Measurements from ENCODE around the gene PIK3R3. TPM values are rescaled to one million over a fixed set of nuclear protein-coding genes. Genes with fewer than 3 reads are reported as not detected.

Gene PIK3R3
- total RNA-seq, 3 donors from 2014 or later: 17.9 to 80.3 (median 46.8) TPM

GRCh38 chr1:46160212-46160611 is 27.8 kb upstream of the PIK3R3 start:
- Histone ChIP-seq H3K36me3 (no peaks in the 10 kb centered on the region), H3K4me1 (no peaks in the 10 kb centered on the region), H3K4me3 (no peak overlapping the region), H3K9me3 (no peaks in the 10 kb centered on the region), H3K27ac (no peak overlapping the region), H3K27me3 (no peaks in the 10 kb centered on the region)
- intact Hi-C loops (cut with DNase I; ENCODE audit: low total_unique reads): no loop called here
- TF ChIP-seq POLR2AphosphoS5 (IDR thresholded peaks at IDR 0.05) (no peak), POLR2A (IDR thresholded peaks at IDR 0.05) (no peak)
- TF ChIP-seq, protein P1, sequence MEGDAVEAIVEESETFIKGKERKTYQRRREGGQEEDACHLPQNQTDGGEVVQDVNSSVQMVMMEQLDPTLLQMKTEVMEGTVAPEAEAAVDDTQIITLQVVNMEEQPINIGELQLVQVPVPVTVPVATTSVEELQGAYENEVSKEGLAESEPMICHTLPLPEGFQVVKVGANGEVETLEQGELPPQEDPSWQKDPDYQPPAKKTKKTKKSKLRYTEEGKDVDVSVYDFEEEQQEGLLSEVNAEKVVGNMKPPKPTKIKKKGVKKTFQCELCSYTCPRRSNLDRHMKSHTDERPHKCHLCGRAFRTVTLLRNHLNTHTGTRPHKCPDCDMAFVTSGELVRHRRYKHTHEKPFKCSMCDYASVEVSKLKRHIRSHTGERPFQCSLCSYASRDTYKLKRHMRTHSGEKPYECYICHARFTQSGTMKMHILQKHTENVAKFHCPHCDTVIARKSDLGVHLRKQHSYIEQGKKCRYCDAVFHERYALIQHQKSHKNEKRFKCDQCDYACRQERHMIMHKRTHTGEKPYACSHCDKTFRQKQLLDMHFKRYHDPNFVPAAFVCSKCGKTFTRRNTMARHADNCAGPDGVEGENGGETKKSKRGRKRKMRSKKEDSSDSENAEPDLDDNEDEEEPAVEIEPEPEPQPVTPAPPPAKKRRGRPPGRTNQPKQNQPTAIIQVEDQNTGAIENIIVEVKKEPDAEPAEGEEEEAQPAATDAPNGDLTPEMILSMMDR (IDR thresholded peaks at IDR 0.05): no peak
- DNase-seq (ENCODE audit: low spot score in 2 of 2): no peak

- no peak overlapping the region for H3K27ac ChIP-seq
- no peaks in the 10 kb centered on the region for H3K9me3 ChIP-seq
- TF ChIP-seq, protein P1 (IDR thresholded peaks at IDR 0.05): no peak
- no peak for TF ChIP-seq POLR2AphosphoS5 (IDR thresholded peaks at IDR 0.05)
- TF ChIP-seq POLR2A (IDR thresholded peaks at IDR 0.05): no peak
- intact Hi-C loops (cut with DNase I; ENCODE audit: low total_unique reads): no loop called here
- H3K4me1 ChIP-seq: no peaks in the 10 kb centered on the region
- H3K4me3 ChIP-seq: no peak overlapping the region
- DNase-seq (ENCODE audit: low spot score in 2 of 2): no peak
- H3K36me3 ChIP-seq: no peaks in the 10 kb centered on the region
- no peaks in the 10 kb centered on the region for H3K27me3 ChIP-seq
These were observed 27.1 kb upstream of the PIK3R3 start for GRCh38 chr1:46159516-46159915.

- H3K36me3 ChIP-seq: no peaks in the 10 kb centered on the region
- TF ChIP-seq POLR2A (IDR thresholded peaks at IDR 0.05): no peak
- TF ChIP-seq, protein P1 (IDR thresholded peaks at IDR 0.05): no peak
- no peak for TF ChIP-seq POLR2AphosphoS5 (IDR thresholded peaks at IDR 0.05)
- no peaks in the 10 kb centered on the region for H3K27me3 ChIP-seq
- no peaks in the 10 kb centered on the region for H3K4me1 ChIP-seq
- no peak overlapping the region for H3K27ac ChIP-seq
- DNase-seq (ENCODE audit: low spot score in 2 of 2): no peak
- no peaks in the 10 kb centered on the region for H3K9me3 ChIP-seq
- intact Hi-C loops (cut with DNase I; ENCODE audit: low total_unique reads): no loop called here
- H3K4me3 ChIP-seq: no peak overlapping the region
These were observed 26.2 kb upstream of the PIK3R3 start for GRCh38 chr1:46158312-46159281.

DNA sequence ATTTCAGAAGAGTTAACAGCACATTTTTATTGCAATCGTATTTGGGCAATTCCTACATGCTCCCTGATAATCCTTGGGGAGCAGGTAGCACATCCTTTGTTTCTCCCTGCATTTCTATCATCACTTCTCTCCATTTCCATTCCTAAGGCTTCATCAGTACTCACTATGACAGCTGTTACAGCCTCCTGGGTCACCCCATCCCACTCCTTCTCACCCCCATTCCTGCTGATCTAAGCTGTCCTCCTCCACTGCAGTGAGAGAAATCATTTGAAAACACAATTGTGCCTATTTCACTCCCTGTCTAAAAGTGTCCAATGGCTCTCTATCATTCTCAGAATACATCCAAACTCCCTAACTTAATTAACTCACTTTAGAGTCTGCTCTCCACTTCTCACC is 25.5 kb upstream of the PIK3R3 start:
- H3K9me3 ChIP-seq: no peaks in the 10 kb centered on the region
- H3K4me1 ChIP-seq: no peaks in the 10 kb centered on the region
- H3K36me3 ChIP-seq: no peaks in the 10 kb centered on the region
- no peak overlapping the region for H3K4me3 ChIP-seq
- intact Hi-C loops (cut with DNase I; ENCODE audit: low total_unique reads): no loop called here
- no peak for TF ChIP-seq POLR2A (IDR thresholded peaks at IDR 0.05)
- TF ChIP-seq, protein P1 (IDR thresholded peaks at IDR 0.05): no peak
- DNase-seq (ENCODE audit: low spot score in 2 of 2): no peak
- no peak overlapping the region for H3K27ac ChIP-seq
- H3K27me3 ChIP-seq: no peaks in the 10 kb centered on the region

DNA sequence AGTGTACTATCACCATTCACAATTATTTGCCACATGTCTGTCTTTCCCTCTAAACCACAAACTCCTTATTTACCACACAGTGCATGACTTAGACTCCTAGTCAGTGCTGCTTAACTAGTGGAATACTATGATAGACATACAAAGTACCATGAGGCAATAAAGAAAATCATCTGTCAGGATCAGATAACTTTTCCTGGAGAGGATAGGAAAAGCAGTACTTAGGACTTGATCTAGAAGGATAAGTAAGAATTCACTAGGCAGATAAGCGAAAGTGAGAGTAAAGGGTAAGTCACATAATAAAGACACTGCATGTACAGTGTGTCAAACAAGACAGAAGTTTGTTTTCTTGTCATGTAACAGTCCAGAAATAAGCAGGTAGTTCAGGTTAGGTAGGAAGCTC is 21.3 kb upstream of the PIK3R3 start:
- intact Hi-C loops (cut with DNase I; ENCODE audit: low total_unique reads): no loop called here

More for the DNA sequence above, 21.3 kb upstream of the PIK3R3 start:
- Histone ChIP-seq H3K4me1 (no peaks in the 10 kb centered on the region), H3K36me3 (no peaks in the 10 kb centered on the region), H3K27me3 (no peaks in the 10 kb centered on the region), H3K9me3 (no peaks in the 10 kb centered on the region), H3K4me3 (no peak overlapping the region), H3K27ac (no peak overlapping the region)
- TF ChIP-seq POLR2A (IDR thresholded peaks at IDR 0.05): no peak
- no peak for TF ChIP-seq POLR2AphosphoS5 (IDR thresholded peaks at IDR 0.05)
- TF ChIP-seq, protein P1 (IDR thresholded peaks at IDR 0.05): no peak
- no peak for DNase-seq (ENCODE audit: low spot score in 2 of 2)
